Endothelial cell of umbilical vein (primary cell): ENCODE results near the gene FOSL2.
A peak's percentile ranks its signal among the peaks of the same experiment; 100 is the strongest.

Experiments
- CTCF ChIP-seq, 2 donors: IDR thresholded peaks; 1 replicate in 1 of 2; 2 replicates in 1 of 2; pipeline ENCODE4 v1.5.1; 2011; ENCODE audit warnings: low read length in 2 of 2, mild to moderate bottlenecking in 2 of 2, moderate library complexity in 2 of 2, control low read depth in 1 of 2, inconsistent platforms in 1 of 2, low read depth in 1 of 2; ENCODE audit not compliant: insufficient read depth in 1 of 2; ENCODE audit errors: extremely low read depth in 1 of 2
- MYC ChIP-seq: IDR thresholded peaks from one replicate; pipeline ENCODE4 v1.6.1; 2011; ENCODE audit warnings: mild to moderate bottlenecking, low read depth, low read length
- POLR2A ChIP-seq: IDR thresholded peaks from 2 replicates; pipeline ENCODE4 v1.6.1; 2012; ENCODE audit warnings: low read depth, mild to moderate bottlenecking, control low read depth, low read length
- POLR2AphosphoS5 ChIP-seq: IDR thresholded peaks from 2 replicates; pipeline ENCODE4 v1.6.1; 2012; ENCODE audit warnings: low read depth, mild to moderate bottlenecking, control low read depth, low read length, moderate library complexity; ENCODE audit not compliant: insufficient read depth

GRCh38 chr2:28393114-28393836, 617 bp downstream of the FOSL2 start:
- TF ChIP-seq CTCF (IDR thresholded peaks at IDR 0.05; ENCODE audit: extremely low read depth in 1 of 2, insufficient read depth in 1 of 2, low read depth in 1 of 2, low read length in 2 of 2): no peak
- TF ChIP-seq POLR2A: peak; percentile 66
- TF ChIP-seq POLR2AphosphoS5: peak; percentile 42
- no peak for TF ChIP-seq MYC
